ENCODE data around the gene ZNF331.

GRCh38 chr19:53598361-53598760 is 60.4 kb downstream of the ZNF331 start:
- TF ChIP-seq CTCF (IDR thresholded peaks at IDR 0.05): no peak
- no peak for TF ChIP-seq POLR2AphosphoS5 (IDR thresholded peaks at IDR 0.05; ENCODE audit: low read depth, low read length)
- no peak for TF ChIP-seq SIN3A (IDR thresholded peaks at IDR 0.05; ENCODE audit: borderline replicate concordance, insufficient read depth, low read depth, low read length)
- no peak for TF ChIP-seq TCF7L2 (IDR thresholded peaks at IDR 0.05; ENCODE audit: low read depth, low read length)
- TF ChIP-seq REST (IDR thresholded peaks at IDR 0.05; ENCODE audit: insufficient read depth in 1 of 2, low read depth in 2 of 2, low read length in 1 of 2): no peak

All from Panc1 (cell line).